A673 (cell line): ENCODE results near the gene TMEM163. TPM values are rescaled to one million over a fixed set of nuclear protein-coding genes. Genes with fewer than 3 reads are reported as not detected.

Experiments used
- BruUV-seq: library from RNA; stranded (reverse); fragments of 400-500 nt; replicated peaks from 2 replicates; lab custom pipeline; 2021; lab: Mats Ljungman, UMichigan
- CTCF ChIA-PET: fragments of 300-600 bp; sonication (Branson Sonifier 250); formaldehyde crosslinking; loops from one replicate; lab custom pipeline; 2022; ENCODE audit warnings: antibody characterized with exemption; lab: Charles Lee
- POLR2A ChIA-PET: fragments of 300-600 bp; sonication (Branson Sonifier 250); formaldehyde crosslinking; loops from one replicate; lab custom pipeline; 2022; ENCODE audit warnings: antibody characterized with exemption; ENCODE audit not compliant: low non-redundant PET; lab: Charles Lee
- DNase-seq: peaks from one replicate; pipeline ENCODE4 v3.0.0-alpha.2; 2015; ENCODE audit warnings: low spot score
- H3K27ac ChIP-seq: fragments of 200-600 bp; sonication (generic); 2 replicates; pipeline ENCODE4 v1.5.1; 2016; ENCODE audit warnings: mixed run types, low read depth, mild to moderate bottlenecking, mixed read lengths, antibody characterized with exemption, low read length; ENCODE audit not compliant: poor library complexity, severe bottlenecking
- H3K27me3 ChIP-seq: fragments of 200-600 bp; sonication (generic); replicated peaks from 2 replicates; pipeline ENCODE4 v1.6.1; 2017; ENCODE audit warnings: mixed run types, low read depth, mild to moderate bottlenecking, mixed read lengths, antibody characterized with exemption, low read length; ENCODE audit not compliant: insufficient read depth, poor library complexity
- H3K36me3 ChIP-seq: fragments of 200-600 bp; sonication (generic); 2 replicates; pipeline ENCODE4 v1.6.1; 2016; ENCODE audit warnings: mixed run types, mild to moderate bottlenecking, mixed read lengths, antibody characterized with exemption, low read length; ENCODE audit not compliant: insufficient read depth, poor library complexity, severe bottlenecking
- H3K4me1 ChIP-seq: fragments of 200-600 bp; sonication (generic); 2 replicates; pipeline ENCODE4 v1.6.1; 2017; ENCODE audit warnings: mixed run types, mild to moderate bottlenecking, mixed read lengths, antibody characterized with exemption, low read length; ENCODE audit not compliant: insufficient read depth, poor library complexity, severe bottlenecking
- H3K4me3 ChIP-seq: fragments of 200-600 bp; sonication (generic); 2 replicates; pipeline ENCODE4 v1.5.1; 2016; ENCODE audit warnings: low read depth, mixed run types, mild to moderate bottlenecking, mixed read lengths, low read length; ENCODE audit not compliant: poor library complexity, severe bottlenecking
- H3K9me3 ChIP-seq: fragments of 200-600 bp; sonication (generic); 2 replicates; pipeline ENCODE4 v1.6.1; 2016; ENCODE audit warnings: mixed run types, low read depth, mild to moderate bottlenecking, mixed read lengths, antibody characterized with exemption, low read length; ENCODE audit not compliant: poor library complexity, severe bottlenecking
- EZH2 ChIP-seq: fragments of 200-600 bp; sonication (generic); IDR thresholded peaks from 2 replicates; pipeline ENCODE4 v1.6.1; 2017; ENCODE audit warnings: borderline replicate concordance, low read depth, mild to moderate bottlenecking, mixed read lengths, antibody characterized with exemption, low read length; ENCODE audit not compliant: poor library complexity, severe bottlenecking
- intact Hi-C: fragments of 100-400 bp; cut with micrococcal nuclease; formaldehyde crosslinking; loops from one replicate; pipeline ENCODE4 v1.10.0; 2022; ENCODE audit not compliant: unreplicated experiment
- total RNA-seq: library from RNA; stranded (reverse); gene quantifications from 2 replicates; pipeline ENCODE4 v1.2.3, GENCODE V29; 2021
- TF ChIP-seq, protein P1 (sequence below): fragments of 300-800, 200-600 bp; sonication (generic); conservative IDR thresholded peaks from 2 replicates; pipeline ENCODE4 v1.5.1; 2017; ENCODE audit warnings: low read depth, mild to moderate bottlenecking, antibody characterized with exemption, low read length, moderate library complexity, mixed read lengths

Gene TMEM163
- total RNA-seq, 1 experiment from 2014 or later = not detected

DNA sequence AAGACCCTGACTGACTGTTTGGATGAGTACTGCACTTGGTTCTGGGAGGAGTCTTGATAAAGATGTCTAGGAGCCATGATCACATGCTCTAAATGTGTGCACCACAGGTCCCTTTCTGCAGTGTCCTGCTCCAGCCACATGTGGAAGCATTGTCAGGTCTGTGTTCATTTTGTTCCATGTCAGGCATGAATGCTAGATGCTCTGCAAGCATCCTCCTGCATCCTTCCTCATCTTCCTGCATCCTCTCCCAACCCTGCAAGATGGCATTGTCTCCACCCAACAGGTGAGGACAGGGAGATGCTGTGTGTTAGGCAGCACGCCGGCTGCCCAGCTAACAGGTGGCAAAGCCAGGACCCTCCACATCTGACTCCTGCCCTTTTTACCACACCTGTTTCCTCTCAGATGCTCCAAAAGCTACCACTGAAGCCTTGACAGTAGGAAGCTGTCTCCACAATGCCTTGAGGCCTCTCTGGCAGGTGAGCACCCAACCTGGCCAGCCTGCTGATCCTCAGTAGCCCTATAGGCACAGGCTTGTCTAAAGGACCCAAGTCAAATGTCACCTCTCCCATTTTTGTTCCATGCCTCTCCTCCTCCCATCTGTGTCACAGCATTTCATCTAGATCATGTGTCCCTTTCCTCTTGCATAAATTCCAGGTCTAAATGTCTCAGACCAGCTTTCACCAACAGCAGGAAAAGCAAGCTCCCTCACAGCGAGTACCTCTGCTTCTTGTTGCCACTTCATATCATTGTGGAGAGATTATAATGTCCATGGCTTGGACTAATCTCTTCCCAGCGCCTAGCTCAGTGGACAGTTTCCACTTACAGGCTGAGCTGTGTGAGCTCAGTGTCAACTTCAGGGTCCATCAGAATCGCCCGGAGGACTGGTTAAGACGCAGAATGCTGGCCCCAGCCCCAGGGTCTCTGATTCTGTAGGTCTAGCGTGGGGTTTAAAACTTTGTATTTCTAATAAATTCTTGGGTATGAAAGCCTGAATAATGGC lies 55.0 kb downstream of the TMEM163 start:
- Histone ChIP-seq H3K4me1 (no peaks in the 10 kb centered on the region), H3K4me3 (no peak overlapping the region), H3K9me3 (no peaks in the 10 kb centered on the region), H3K27ac (no peak overlapping the region), H3K36me3 (no peaks in the 10 kb centered on the region), H3K27me3 (peaks cover 7% of the 10 kb centered on the region)
- intact Hi-C loops = no loop called here
- CTCF ChIA-PET = interaction anchor here (0.7 kb wide), 1 partner anchor 243 kb away, joined by 3 read pairs; no protein-coding TSS in a partner anchor
- TF ChIP-seq, protein P1, sequence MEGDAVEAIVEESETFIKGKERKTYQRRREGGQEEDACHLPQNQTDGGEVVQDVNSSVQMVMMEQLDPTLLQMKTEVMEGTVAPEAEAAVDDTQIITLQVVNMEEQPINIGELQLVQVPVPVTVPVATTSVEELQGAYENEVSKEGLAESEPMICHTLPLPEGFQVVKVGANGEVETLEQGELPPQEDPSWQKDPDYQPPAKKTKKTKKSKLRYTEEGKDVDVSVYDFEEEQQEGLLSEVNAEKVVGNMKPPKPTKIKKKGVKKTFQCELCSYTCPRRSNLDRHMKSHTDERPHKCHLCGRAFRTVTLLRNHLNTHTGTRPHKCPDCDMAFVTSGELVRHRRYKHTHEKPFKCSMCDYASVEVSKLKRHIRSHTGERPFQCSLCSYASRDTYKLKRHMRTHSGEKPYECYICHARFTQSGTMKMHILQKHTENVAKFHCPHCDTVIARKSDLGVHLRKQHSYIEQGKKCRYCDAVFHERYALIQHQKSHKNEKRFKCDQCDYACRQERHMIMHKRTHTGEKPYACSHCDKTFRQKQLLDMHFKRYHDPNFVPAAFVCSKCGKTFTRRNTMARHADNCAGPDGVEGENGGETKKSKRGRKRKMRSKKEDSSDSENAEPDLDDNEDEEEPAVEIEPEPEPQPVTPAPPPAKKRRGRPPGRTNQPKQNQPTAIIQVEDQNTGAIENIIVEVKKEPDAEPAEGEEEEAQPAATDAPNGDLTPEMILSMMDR = no peak
- TF ChIP-seq EZH2 = no peak
- DNase-seq = no peak
- BruUV-seq = no TSS peak
- POLR2A ChIA-PET = no interaction called here

DNA sequence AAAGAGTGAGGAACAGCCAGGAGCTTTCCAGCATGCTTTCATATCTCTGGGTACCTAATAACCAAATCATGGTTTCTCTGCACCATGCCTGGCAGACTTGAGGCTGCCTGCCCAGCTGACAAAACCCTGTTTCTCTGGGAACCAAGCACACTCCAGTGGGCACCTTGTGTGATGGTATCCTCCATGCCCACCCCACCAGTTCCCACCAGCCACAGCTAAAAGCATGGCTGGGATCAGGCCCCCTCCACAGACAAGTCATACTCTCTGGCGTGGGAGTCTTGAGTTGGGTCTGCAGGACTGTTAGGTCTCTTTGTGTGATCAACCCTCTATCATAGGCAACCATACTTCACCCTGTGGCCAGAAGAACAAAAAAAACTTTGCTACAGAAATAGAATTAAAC lies 56.0 kb downstream of the TMEM163 start:
- Histone ChIP-seq H3K9me3 (no peaks in the 10 kb centered on the region), H3K27me3 (peaks cover 7% of the 10 kb centered on the region), H3K36me3 (no peaks in the 10 kb centered on the region), H3K4me3 (no peak overlapping the region), H3K4me1 (no peaks in the 10 kb centered on the region), H3K27ac (no peak overlapping the region)
- intact Hi-C loops = no loop called here
- BruUV-seq = no TSS peak
- POLR2A ChIA-PET = no interaction called here
- TF ChIP-seq EZH2 = no peak
- TF ChIP-seq, protein P1 = no peak
- DNase-seq = no peak
- CTCF ChIA-PET = no interaction called here

DNA sequence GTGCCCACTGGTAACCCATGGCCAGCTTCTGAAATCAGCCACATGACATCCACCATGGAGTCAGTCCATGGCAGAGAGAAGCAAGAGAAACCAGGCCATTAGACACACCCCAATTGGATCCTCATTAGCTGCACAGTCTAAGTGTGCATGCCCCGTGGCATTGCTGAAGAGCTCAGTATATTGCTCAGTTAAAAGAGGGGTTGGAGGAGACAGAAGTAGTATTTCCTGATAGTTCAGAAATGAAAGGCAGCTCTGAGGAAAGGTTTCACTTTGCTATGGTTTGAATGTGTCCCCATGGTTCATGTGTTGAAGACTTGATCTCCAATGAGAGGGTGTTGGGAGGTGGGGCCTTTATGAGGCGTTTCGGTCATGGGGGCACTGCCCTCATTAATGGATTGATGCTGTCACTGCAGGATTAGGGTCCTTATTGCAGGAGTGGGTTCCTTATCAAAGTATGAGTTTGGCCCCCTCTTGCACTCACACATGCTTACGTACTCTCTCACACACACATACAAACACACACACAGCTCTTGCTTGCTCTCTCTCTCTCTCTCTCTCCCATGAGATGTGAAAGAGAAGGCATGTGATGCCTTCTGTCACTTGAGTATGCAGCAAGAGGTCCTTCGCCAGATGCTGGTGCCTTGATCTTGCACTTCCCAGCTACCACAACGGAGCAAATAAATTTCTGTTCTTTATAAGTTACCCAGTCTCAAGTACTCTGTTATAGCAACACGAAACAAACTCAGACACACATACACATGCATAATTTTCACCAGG lies 58.0 kb downstream of the TMEM163 start:
- H3K27me3 ChIP-seq = peaks cover 7% of the 10 kb centered on the region
- H3K4me3 ChIP-seq = no peak overlapping the region
- H3K27ac ChIP-seq = no peak overlapping the region
- H3K4me1 ChIP-seq = no peaks in the 10 kb centered on the region
- BruUV-seq = no TSS peak
- ChIA-PET POLR2A (no interaction called here), CTCF (no interaction called here)
- H3K36me3 ChIP-seq = no peaks in the 10 kb centered on the region
- DNase-seq = no peak
- intact Hi-C loops = no loop called here
- TF ChIP-seq, protein P1 = no peak
- no peak for TF ChIP-seq EZH2
- H3K9me3 ChIP-seq = no peaks in the 10 kb centered on the region
